Right lobe of liver (tissue), 4 donors: ENCODE measurements around the gene TSFM.

Experiments used
- CTCF ChIP-seq, 4 donors: fragments of 200-600 bp in 3 of 4; fragments of 450-650 bp in 1 of 4; IDR thresholded peaks; one replicate each; pipeline versions ENCODE4 v1.5.1 to v1.8.0; 2016 to 2022; ENCODE audit warnings: antibody characterized with exemption in 4 of 4, mild to moderate bottlenecking in 2 of 4
- POLR2A ChIP-seq: fragments of 450-650 bp; IDR thresholded peaks from one replicate; pipeline ENCODE4 v1.6.1; 2017; ENCODE audit warnings: antibody characterized with exemption, mild to moderate bottlenecking
- donor health status: DM: no; HTN: no; CAD: no.
- donor health status: DM: no; HTN: no; CAD: no.
- donor health status: DM: no; HTN: yes; CAD: no.

GRCh38 chr12:57765003-57765697 is 17.4 kb upstream of the TSFM start:
- no peak for TF ChIP-seq POLR2A
- TF ChIP-seq CTCF (IDR thresholded peaks at IDR 0.05) = peak in 3 of 4 donors; percentile 18 to 35 (median 27)
